Right renal pelvis (tissue), 4 donors: ENCODE results near the gene KRTAP5-4. TPM values are rescaled to one million over a fixed set of nuclear protein-coding genes. Genes with fewer than 3 reads are reported as not detected.
"Not testable (repeated sequence)": the region's sequence is repeated elsewhere in the genome, so short reads cannot be mapped to it uniquely, and the experiment has no call there.

Source experiments
- DNase-seq, 4 donors: peaks; one replicate each; pipeline ENCODE4 v3.0.0-alpha.2; 2013; ENCODE audit warnings: low read depth in 4 of 4, low spot score in 3 of 4, missing footprints in 1 of 4
- polyA plus RNA-seq, 4 donors: library from polyadenylated mRNA; unstranded; fragments of 120-200 nt; gene quantifications; one replicate each; pipeline ENCODE4 v1.2.1, GENCODE V29; 2013; ENCODE audit not compliant: insufficient read length in 4 of 4

The KRTAP5-4 gene
- polyA plus RNA-seq, 4 donors = 0.05 TPM; not detected in 3

DNA sequence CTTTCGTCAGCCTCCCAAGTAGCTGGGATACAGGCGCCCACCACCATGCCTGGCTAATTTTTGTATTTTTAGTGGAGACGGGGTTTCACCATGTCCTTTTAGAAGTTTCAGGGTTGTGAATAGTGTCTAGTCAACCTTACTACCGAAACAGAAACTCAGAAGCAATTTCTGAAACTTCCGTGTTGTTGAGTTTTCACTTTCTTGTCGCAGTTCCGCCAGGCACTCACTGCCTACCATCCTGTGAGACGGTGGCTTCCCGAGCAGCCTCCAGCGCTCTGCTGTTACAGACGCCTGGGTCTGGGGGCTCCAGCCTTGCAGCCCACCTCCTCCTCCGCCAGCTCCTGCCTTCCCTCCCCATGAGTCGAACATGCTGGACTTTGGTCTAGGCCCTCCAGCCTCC, 16.0 kb downstream of the KRTAP5-4 start:
- not testable (repeated sequence) for DNase-seq

DNA sequence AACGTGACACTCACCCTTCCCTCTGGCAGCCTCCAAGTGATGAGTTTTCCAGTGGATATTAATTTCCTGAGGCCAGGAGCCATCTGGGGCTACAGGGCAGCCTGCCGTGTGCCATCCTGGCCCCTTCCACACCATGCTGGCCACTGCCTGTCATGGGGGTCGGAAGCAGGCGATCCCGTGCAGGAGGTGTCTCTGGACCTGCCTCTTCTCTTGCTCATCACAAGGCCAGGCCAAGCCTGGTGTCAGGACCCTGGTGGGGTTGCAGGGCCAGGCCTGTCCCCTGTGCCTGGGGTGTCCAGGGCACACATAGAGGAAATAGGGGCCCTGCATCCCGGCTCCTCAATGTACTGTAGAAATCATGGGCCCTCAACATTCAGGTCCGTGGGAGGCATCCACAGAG, 17.2 kb downstream of the KRTAP5-4 start:
- DNase-seq = no peak

DNA sequence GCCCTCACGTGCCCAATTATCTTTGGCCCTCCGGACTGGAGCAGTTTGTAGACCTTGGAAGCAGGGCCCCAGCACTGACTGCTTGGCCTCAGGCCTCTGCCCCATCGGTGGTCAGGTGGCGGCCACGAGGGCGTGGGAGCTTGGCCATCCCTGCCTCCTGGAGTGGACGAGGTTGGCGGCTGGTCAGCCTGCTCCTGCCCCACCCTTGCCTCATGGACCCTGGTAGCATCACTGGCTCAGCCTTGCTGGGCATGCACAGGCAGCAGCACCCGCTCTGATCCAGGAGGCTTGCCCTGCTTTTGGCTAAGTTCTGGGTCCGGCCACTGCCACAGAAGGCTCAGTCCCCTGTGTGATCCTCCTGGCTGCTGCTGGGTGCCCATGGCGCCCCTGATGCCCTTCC, 17.8 kb downstream of the KRTAP5-4 start:
- DNase-seq = no peak

DNA sequence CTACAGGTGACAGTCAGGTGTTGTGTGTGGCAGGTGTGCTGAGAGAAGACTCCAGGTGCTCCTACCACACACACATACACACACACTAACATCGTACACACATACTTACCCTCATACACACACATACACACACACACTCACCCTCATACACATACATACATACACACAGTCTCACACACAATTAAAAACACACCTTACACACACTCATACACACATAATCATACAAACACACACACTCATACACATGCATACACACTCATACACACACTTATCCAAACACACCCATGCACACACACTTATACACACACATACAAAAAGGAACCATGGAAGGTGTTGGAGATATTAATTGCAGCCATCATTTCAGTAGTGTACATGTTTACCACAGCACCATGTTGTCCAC, 18.3 kb downstream of the KRTAP5-4 start:
- DNase-seq = no peak

DNA sequence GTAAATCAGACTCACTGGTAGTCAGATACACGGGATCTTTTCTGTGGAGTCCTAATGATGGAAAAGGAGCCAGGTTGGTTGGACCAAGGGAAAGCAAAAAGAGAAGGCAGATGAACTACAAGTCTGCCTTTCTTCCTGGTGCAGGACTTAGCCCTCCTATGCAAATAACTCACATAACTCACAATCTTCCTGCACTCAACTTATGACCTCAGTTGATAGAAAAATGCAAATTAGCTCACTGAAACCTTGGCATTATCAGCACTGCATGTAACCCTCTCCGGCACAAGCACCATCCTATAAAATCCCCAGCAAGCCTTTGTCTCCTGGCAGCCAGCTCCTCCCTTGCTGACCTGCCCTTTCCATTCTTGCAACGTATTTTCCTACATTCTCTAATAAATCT, 20.3 kb downstream of the KRTAP5-4 start:
- DNase-seq = not testable (repeated sequence)

DNA sequence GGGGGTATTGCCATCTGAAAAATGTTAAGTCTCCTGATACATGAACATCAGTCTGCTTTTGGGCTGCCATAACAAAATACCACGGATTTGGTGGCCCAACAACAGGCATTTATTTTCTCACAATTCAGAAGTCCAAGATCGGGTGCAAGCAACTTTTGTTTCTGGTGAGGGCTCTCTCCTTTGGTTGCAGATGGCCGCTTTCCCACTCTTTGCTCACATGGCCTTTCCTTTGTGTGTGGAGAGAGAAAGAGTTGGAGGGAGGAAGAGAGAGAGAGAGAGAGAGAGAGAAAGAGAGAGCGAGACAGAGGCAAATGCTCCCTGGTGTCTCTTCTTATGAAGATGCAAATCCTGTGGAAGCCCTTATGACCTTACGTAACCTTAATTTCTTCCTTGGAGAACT, 21.3 kb downstream of the KRTAP5-4 start:
- no peak for DNase-seq

DNA sequence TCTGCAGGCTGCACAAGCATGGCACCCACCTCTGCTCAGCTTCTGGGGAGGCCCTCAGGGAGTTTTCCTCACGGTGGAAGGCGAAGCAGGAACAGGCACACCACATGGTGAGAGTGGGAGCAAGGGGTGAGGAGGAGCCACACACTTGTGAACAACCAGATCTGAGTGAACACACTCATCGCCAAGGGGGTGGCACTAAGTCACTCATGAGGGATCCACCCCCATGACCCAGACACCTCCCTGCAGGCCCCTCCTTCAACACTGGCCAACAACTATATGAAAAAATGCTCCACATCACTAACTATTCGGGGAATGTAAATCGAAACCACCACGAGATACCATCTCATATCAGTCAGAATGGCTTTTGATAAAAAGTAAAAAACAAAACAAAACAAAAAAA, 23.1 kb downstream of the KRTAP5-4 start:
- DNase-seq = no peak

DNA sequence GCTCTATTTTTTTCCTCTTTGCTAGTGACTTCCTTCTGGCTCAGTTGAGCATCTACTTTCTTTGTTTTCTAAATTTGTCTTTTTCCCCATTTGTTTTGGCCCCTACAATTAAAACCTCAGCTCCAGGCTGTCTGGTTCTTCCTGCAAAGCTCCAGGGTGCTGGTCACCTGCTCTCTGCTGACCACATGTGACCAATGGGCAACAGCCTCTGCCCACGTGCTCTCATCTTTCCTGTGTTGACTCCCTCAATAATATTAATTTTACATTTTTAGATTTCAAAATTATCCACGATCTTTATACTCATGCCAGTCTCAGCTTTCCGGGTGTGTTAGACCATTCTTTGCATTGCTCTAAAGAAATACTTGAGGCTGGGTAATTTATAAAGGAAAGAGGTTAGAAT, 23.5 kb downstream of the KRTAP5-4 start:
- not testable (repeated sequence) for DNase-seq

DNA sequence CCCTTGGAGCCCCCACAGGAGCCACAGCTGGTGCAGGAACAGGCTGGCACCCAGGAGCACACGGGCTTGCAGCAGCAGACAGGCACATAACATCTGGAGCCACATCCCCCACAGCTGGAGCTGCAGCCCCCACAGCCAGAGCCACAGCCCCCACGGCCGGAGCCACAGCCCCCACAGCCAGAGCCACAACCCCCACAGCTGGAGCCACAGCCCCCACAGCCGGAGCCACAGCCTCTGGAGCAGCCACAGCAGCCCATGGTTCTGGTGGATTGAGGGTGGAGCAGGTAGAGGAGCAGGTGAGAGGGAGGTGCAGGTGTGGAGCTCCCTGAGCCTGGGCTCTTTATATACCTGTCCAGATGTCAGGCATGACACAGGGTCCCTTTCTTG, 24.0 kb downstream of the KRTAP5-4 start, which contains the start of gene KRTAP5-2:
TSS of gene KRTAP5-2 (minus strand) at position 301 of the 387 bp plus-strand sequence. CDS start at position 257, 44 bp downstream.
- no peak for DNase-seq

DNA sequence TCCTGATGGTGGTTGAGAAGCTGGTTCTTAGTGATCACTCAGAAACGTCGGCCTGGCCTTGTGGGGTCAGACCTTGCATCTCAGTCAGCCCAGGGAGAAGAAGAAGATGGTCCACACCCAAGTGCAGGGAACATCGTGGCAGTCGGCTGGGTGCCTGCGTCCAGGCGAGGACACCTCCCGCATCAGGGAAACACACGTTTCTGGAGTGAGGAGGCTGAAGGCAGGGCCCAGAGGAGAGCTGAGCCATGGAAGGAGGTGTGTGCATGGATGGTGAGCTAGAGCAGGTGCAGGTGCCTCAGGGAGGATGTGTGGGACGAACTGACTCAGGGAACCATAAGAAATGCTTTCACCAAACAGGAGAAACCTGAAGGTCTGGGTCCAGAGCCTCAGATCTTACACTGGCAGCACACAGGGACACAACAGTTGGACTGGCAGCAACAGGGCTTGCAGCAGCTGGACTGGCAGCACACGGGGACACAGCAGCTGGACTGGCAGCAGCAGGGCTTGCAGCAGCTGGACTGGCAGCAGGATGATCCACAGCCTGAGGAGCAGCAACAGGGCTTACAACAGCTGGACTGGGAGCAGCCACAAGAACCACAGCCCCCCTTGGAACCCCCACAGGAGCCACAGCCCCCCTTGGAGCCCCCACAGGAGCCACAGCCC, 24.5 kb downstream of the KRTAP5-4 start:
- DNase-seq = no peak

DNA sequence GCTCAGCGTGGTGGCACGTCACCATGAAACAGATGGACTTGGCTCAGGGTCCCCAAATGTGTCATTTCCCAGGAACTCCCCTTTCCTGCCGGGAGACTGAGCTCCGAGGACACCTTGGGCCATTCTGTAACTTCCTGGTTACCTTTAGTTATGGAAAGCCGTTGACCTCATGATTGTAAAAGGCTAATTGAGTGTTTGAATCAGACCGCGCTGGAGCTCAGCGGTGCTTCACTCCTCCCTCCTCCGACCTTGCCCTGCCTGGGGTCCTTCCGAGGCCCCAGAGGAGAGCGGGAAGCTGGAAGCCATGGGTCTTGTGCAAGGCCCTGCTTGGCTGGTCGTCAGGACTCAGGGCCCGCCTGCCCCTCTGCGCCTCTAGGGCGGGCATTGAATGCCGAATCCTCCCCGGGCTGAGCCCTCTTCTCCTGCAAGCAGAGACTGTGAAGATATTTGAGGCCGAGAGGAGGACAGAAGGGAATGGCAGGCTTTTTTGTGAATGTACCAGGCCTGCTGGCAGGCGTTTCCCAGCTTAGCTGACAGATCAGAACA, 25.3 kb downstream of the KRTAP5-4 start:
- not testable (repeated sequence) for DNase-seq

DNA sequence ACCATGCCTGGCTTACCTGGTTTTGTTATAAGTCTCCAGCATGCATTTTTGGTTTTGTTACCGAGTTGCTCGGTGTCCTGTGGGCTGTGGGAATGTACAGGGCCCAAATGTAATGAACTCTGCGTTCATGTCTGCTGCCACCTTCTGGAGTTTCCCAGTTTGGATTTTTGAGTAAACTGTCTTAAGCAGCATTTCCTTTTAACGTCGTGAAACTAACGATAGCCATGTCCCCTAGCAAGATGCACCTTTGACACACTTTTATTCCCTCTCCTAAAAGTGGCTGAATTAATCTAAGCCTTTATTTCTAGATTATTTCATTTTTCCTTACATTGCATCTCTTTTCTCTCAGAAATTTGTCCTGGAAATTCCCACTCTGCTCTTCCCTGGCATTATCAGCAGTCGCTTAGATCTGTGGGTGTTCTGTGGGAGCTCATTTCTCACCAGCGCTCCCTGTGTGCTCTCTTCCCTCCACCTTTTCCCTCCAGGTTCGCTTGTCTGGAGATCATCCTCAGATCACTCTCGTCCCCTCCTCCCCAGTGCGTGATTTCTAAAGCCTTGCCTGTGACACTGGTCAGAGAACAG, 25.9 kb downstream of the KRTAP5-4 start:
- DNase-seq = not testable (repeated sequence)

DNA sequence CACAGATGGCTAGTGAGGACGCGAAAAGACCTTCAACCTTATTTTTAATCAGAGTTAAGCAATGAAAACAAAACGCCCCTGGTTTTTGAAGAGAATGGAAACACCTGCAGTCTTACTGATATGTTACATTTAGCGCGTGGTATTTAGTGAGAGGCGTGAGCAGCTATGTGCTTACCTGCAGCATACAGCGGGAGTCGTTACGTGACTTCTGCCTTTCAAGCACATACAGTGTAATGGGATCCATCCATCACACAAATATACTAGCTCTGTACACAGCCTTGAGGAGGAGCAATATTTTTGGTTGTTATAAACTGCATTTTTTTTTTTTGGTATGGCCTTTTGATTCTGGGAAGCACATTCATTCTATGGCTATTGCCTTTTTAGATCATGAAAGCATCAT, 29.3 kb downstream of the KRTAP5-4 start:
- DNase-seq = no peak

DNA sequence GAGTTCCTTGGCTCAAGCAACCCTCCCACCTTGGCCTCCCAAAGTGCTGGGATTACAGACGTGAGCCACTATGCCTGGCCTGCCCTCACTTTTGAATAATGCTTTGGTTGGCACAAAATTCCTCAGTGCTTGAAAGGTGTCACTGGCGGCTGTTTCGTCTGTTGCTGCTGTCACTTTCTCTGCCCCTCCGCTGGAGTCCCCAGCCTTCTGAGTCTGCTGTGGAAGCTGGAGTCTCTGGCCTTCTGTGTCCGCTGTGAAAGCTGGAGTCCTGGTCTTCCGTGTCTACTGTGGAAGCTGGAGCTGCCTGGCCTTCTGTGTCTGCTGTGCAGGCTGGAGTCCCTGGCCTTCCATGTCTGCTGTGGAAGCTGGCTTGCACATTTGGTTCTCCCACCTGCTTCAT, 31.9 kb downstream of the KRTAP5-4 start:
- no peak for DNase-seq

DNA sequence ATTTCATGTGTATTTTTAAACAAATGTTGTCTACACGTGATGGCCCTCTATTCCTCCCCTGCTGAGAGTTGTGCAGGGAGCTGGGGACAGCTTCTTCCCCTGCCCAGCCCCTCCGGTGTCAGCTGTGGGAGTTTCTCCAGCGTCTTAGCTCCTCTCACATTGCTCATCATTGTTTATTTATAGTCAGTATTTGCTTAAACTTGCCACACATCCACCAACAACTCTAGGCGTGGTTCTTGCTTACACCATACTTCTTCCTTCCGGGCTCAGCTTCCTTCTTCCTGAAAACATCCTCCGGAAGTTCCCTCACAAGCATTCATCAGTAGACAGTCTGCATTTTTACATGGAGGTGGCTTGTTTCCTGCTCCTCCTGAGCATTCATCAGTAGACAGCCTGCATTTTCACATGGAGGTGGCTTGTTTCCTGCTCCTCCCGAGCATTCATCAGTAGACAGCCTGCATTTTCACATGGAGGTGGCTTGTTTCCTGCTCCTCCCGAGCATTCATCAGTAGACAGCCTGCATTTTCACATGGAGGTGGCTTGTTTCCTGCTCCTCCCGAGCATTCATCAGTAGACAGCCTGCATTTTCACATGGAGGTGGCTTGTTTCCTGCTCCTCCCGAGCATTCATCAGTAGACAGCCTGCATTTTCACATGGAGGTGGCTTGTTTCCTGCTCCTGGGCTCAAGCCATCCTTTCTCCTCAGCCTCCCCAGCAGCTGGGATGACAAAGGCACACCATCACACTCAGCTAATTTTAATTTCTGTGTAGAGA, 32.6 kb downstream of the KRTAP5-4 start:
- DNase-seq = not testable (repeated sequence)

DNA sequence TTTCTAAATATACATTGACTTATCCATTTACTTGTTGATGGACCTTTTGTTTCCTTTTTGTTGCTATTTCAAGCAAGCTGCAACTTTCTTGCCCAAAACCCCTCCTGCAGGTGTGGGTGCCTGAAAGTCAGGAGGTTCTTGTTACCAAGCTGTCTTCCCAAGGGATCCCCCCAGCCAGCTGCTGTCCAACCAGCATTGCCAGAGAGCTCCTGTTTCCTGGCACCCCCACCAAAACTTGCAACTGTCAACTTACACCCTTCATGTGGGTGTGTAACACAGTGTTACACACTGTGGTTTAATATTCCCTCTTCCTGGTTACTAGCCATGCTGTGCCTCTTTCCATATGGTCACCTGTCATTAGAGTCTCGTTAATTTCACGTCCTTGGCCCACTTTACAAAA, 35.2 kb downstream of the KRTAP5-4 start:
- no peak for DNase-seq

DNA sequence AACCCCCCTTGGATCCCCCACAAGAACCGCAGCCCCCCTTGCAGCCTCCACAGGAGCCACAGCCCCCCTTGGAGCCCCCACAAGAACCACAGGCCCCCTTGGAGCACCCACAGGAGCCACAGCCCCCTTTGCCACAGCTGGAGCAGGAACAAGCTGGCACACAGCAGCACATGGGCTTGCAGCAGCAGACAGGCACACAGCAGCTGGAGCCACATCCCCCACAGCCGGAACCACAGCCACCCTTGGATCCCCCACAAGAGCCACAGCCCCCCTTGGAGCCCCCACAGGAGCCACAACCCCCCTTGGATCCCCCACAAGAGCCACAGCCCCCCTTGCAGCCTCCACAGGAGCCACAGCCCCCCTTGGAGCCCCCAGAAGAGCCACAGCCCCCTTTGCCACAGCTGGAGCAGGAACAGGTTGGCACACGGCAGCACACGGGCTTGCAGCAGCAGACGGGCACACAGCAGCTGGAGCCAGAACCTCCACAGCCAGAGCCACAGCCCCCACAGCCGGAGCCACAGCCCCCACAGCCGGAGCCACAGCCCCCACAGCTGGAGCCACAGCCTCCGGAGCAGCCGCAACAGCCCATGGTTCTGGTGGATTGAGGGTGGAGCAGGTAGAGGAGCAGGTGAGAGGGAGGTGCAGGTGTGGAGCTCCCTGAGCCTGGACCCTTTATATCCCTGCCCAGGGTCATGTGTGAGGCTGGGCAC, 37.1 kb downstream of the KRTAP5-4 start, which contains the start of gene KRTAP5-1:
TSS of gene KRTAP5-1 (minus strand) at position 623 of the 710 bp plus-strand sequence. CDS start at position 589, 34 bp downstream.
- not testable (repeated sequence) for DNase-seq

DNA sequence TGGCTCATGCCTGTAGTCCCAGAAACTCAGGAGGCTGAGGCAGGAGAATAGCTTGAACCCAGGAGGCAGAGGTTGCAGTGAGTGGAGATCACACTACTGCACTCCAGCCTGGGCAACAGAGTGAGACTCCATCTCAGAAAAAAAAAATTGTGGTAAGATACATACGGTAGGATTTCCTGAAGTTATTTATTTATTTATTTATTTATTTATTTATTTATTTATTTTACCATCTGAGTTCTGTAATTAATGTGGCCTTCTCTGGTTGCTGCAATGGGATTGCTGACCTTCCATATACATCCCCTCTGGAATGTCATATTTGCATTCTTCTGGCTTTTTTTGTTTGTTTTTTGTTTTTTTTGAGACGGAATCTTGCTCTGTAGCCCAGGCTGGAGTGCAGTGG, 39.0 kb downstream of the KRTAP5-4 start:
- DNase-seq = not testable (repeated sequence)

DNA sequence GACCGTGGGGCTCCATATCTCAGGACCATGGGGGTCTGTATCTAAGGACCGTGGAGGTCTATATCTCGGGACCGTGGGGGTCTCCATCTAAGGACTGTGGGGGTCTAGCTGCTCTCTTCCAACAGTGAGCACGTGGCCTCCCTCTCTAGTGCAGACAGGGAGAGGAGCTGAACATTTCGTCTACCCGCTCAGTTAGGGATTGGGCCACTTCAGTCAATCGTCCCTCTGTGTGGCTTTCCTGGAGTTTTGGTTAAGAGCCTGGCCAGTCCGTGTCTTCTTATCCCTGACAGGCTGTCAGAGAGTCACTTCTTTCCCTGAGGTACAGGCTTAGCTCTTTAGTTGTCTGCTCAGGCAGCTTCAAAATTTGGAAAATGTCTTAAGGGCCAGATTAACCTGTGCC, 40.0 kb downstream of the KRTAP5-4 start:
- no peak for DNase-seq

DNA sequence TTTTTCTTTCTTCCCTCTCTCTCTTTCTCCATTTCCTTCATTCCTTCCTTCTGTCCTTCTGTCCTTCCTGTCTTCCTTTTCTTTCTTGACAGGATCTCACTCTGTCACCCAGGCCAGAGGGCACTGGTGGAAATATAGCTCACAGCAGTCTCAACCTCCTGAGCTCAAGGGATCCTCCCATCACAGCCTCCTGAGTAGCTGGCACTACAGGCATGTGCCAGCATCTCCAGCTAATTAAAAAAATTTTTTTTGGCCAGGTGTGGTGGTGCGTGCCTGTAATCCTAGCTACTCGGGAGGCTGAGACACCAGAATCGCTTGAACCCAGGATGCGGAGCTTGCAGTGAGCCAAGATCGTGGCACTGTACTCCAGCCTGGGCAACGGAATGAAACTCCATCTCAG, 45.1 kb downstream of the KRTAP5-4 start:
- no peak for DNase-seq

DNA sequence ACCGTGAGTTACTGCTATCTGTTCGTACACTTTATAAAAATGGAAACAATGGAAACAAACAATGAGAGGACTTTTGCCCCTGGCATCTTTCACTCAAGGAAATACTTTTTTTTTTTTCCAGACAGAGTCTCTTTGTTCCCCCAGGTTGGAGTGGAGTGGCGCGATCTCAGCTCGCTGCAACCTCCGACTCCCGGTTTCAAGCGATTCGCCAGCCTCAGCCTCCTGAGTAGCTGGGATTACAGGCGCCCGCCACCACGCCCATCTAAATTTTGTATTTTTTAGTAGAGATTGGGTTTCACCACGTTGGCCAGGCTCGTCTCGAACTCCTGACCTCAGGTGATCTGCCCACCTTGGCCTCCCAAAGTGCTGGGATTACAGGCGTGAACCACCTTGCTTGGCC, 46.2 kb downstream of the KRTAP5-4 start:
- DNase-seq = not testable (repeated sequence)
